Measurements from ENCODE around the gene KIFC3.

Gene KIFC3

GRCh38 chr16:57773019-57773418, 29.3 kb downstream of the KIFC3 start:
- Histone ChIP-seq H3K27me3 (ENCODE audit: low read depth, low read length) (no peaks in the 10 kb centered on the region), H3K9ac (ENCODE audit: low read length) (no peak overlapping the region), H3K27ac (ENCODE audit: low read length) (no peak overlapping the region), H3K36me3 (replicated peaks; ENCODE audit: low read depth, low read length) (no peaks in the 10 kb centered on the region), H3K4me3 (ENCODE audit: low read length) (no peak overlapping the region), H2AFZ (ENCODE audit: low read depth, low read length) (no peak overlapping the region), H4K20me1 (ENCODE audit: insufficient read depth, low read length) (no peaks in the 10 kb centered on the region), H3K9me3 (ENCODE audit: insufficient read depth, low read length) (no peaks in the 10 kb centered on the region), H3K4me1 (ENCODE audit: low read length) (no peaks in the 10 kb centered on the region), H3K4me2 (ENCODE audit: low read length) (no peak overlapping the region), H3K79me2 (ENCODE audit: low read length) (no peaks in the 10 kb centered on the region)
- TF ChIP-seq EZH2phosphoT487 (IDR thresholded peaks at IDR 0.05; ENCODE audit: low read depth), result no peak
- TF ChIP-seq, protein P1, sequence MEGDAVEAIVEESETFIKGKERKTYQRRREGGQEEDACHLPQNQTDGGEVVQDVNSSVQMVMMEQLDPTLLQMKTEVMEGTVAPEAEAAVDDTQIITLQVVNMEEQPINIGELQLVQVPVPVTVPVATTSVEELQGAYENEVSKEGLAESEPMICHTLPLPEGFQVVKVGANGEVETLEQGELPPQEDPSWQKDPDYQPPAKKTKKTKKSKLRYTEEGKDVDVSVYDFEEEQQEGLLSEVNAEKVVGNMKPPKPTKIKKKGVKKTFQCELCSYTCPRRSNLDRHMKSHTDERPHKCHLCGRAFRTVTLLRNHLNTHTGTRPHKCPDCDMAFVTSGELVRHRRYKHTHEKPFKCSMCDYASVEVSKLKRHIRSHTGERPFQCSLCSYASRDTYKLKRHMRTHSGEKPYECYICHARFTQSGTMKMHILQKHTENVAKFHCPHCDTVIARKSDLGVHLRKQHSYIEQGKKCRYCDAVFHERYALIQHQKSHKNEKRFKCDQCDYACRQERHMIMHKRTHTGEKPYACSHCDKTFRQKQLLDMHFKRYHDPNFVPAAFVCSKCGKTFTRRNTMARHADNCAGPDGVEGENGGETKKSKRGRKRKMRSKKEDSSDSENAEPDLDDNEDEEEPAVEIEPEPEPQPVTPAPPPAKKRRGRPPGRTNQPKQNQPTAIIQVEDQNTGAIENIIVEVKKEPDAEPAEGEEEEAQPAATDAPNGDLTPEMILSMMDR (IDR thresholded peaks at IDR 0.05; ENCODE audit: low read depth, low read length), result no peak

- Histone ChIP-seq H4K20me1 (ENCODE audit: insufficient read depth, low read length) (no peaks in the 10 kb centered on the region), H2AFZ (ENCODE audit: low read depth, low read length) (no peak overlapping the region), H3K27me3 (ENCODE audit: low read depth, low read length) (no peaks in the 10 kb centered on the region), H3K27ac (ENCODE audit: low read length) (no peak overlapping the region), H3K4me3 (ENCODE audit: low read length) (no peak overlapping the region), H3K4me1 (ENCODE audit: low read length) (no peaks in the 10 kb centered on the region), H3K9ac (ENCODE audit: low read length) (no peak overlapping the region), H3K4me2 (ENCODE audit: low read length) (no peak overlapping the region), H3K9me3 (ENCODE audit: insufficient read depth, low read length) (no peaks in the 10 kb centered on the region), H3K36me3 (replicated peaks; ENCODE audit: low read depth, low read length) (no peaks in the 10 kb centered on the region), H3K79me2 (ENCODE audit: low read length) (no peaks in the 10 kb centered on the region)
- TF ChIP-seq, protein P1 (IDR thresholded peaks at IDR 0.05; ENCODE audit: low read depth, low read length), result no peak
- TF ChIP-seq EZH2phosphoT487 (IDR thresholded peaks at IDR 0.05; ENCODE audit: low read depth), result no peak
Observed at GRCh38 chr16:57771141-57771785, 31.0 kb downstream of the KIFC3 start.

DNA sequence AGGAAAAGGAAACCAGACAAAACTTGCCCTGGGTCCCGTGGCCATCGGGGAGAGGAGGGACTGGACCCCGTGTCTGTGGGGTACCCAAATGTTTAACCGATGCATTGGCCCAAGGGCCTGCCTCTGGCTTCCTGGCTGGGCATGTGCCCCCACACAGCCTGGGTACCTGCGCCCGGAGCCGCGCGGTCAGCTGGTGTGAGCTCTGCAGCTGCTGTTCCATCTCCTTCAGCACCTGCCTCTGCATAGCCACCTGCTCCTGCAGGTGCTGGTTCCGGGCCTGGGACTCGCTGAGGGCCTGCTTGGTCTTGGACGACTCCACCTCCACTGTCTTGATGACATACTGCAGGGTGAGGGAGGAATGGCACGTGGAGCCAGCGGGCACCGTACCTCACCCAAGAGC, 31.9 kb downstream of the KIFC3 start:
- TF ChIP-seq, protein P1 (IDR thresholded peaks at IDR 0.05; ENCODE audit: low read depth, low read length), result no peak
- no peak for TF ChIP-seq EZH2phosphoT487 (IDR thresholded peaks at IDR 0.05; ENCODE audit: low read depth)
- H3K9ac ChIP-seq (ENCODE audit: low read length), result no peak overlapping the region
- H3K4me3 ChIP-seq (ENCODE audit: low read length), result no peak overlapping the region
- no peaks in the 10 kb centered on the region for H3K4me1 ChIP-seq (ENCODE audit: low read length)
- H3K36me3 ChIP-seq (replicated peaks; ENCODE audit: low read depth, low read length), result no peaks in the 10 kb centered on the region
- no peak overlapping the region for H3K4me2 ChIP-seq (ENCODE audit: low read length)
- H3K27ac ChIP-seq (ENCODE audit: low read length), result no peak overlapping the region
- no peaks in the 10 kb centered on the region for H4K20me1 ChIP-seq (ENCODE audit: insufficient read depth, low read length)
- no peak overlapping the region for H2AFZ ChIP-seq (ENCODE audit: low read depth, low read length)
- H3K27me3 ChIP-seq (ENCODE audit: low read depth, low read length), result no peaks in the 10 kb centered on the region
- no peaks in the 10 kb centered on the region for H3K79me2 ChIP-seq (ENCODE audit: low read length)
- H3K9me3 ChIP-seq (ENCODE audit: insufficient read depth, low read length), result no peaks in the 10 kb centered on the region

GRCh38 chr16:57769541-57770145, 32.6 kb downstream of the KIFC3 start:
- no peaks in the 10 kb centered on the region for H3K9me3 ChIP-seq (ENCODE audit: insufficient read depth, low read length)
- no peaks in the 10 kb centered on the region for H3K27me3 ChIP-seq (ENCODE audit: low read depth, low read length)
- TF ChIP-seq, protein P1 (IDR thresholded peaks at IDR 0.05; ENCODE audit: low read depth, low read length), result no peak
- TF ChIP-seq EZH2phosphoT487 (IDR thresholded peaks at IDR 0.05; ENCODE audit: low read depth), result no peak
- H3K36me3 ChIP-seq (replicated peaks; ENCODE audit: low read depth, low read length), result no peaks in the 10 kb centered on the region
- H3K4me1 ChIP-seq (ENCODE audit: low read length), result no peaks in the 10 kb centered on the region
- no peak overlapping the region for H3K9ac ChIP-seq (ENCODE audit: low read length)
- H3K27ac ChIP-seq (ENCODE audit: low read length), result no peak overlapping the region
- H3K79me2 ChIP-seq (ENCODE audit: low read length), result no peaks in the 10 kb centered on the region
- no peak overlapping the region for H2AFZ ChIP-seq (ENCODE audit: low read depth, low read length)
- H3K4me2 ChIP-seq (ENCODE audit: low read length), result no peak overlapping the region
- no peak overlapping the region for H3K4me3 ChIP-seq (ENCODE audit: low read length)
- H4K20me1 ChIP-seq (ENCODE audit: insufficient read depth, low read length), result no peaks in the 10 kb centered on the region

Measured in OCI-LY3 (cell line).